HG03457 (cell line): ENCODE data around the gene CANT1.

Experiments
- ATAC-seq: cut with Tn5 transposase; IDR thresholded peaks from one replicate; pipeline ENCODE4 v1.9.1; 2021; ENCODE audit warnings: moderate number of reproducible peaks; ENCODE audit not compliant: unreplicated experiment

CANT1 gene

GRCh38 chr17:79011451-79012147, 2.0 kb upstream of the CANT1 start:
- no peak for ATAC-seq

GRCh38 chr17:79010304-79010646, 711 bp upstream of the CANT1 start:
- ATAC-seq: no peak

GRCh38 chr17:79008666-79009387, 737 bp downstream of the CANT1 start:
- no peak for ATAC-seq

- ATAC-seq: no peak
Observed at GRCh38 chr17:79007504-79008381, 1.8 kb downstream of the CANT1 start.

GRCh38 chr17:79006794-79007503, 2.6 kb downstream of the CANT1 start:
- ATAC-seq: no peak

- ATAC-seq: no peak
Observed at GRCh38 chr17:79006046-79006445, 3.5 kb downstream of the CANT1 start.

- ATAC-seq: no peak
Observed at GRCh38 chr17:79005063-79005861, 4.3 kb downstream of the CANT1 start.

GRCh38 chr17:79003661-79004411, 5.7 kb downstream of the CANT1 start:
- ATAC-seq: no peak

GRCh38 chr17:79002796-79003593, 6.6 kb downstream of the CANT1 start:
- ATAC-seq: no peak

- no peak for ATAC-seq
Observed at GRCh38 chr17:79002291-79002690, 7.3 kb downstream of the CANT1 start.

GRCh38 chr17:79001190-79002020, 8.2 kb downstream of the CANT1 start:
- ATAC-seq: no peak

- ATAC-seq: no peak
Observed at GRCh38 chr17:79000396-79001189, 9.0 kb downstream of the CANT1 start.

GRCh38 chr17:78999947-79000395, 9.6 kb downstream of the CANT1 start:
- no peak for ATAC-seq

- ATAC-seq: no peak
Observed at GRCh38 chr17:78999056-78999768, 10.4 kb downstream of the CANT1 start.

- no peak for ATAC-seq
Observed at GRCh38 chr17:78998311-78999055, 11.1 kb downstream of the CANT1 start.

- ATAC-seq: no peak
Observed at GRCh38 chr17:78997881-78998280, 11.7 kb downstream of the CANT1 start.
